HG02884 (cell line): ENCODE data around the gene TTC8.
"Not testable (repeated sequence)": the region's sequence is repeated elsewhere in the genome, so short reads cannot be mapped to it uniquely, and the experiment has no call there.

Experiments
- ATAC-seq: cut with Tn5 transposase; IDR thresholded peaks from one replicate; pipeline ENCODE4 v1.9.1; 2021; ENCODE audit warnings: mild to moderate bottlenecking, moderate library complexity; ENCODE audit not compliant: unreplicated experiment

TTC8 gene

GRCh38 chr14:88823968-88824313 lies 510 bp upstream of the TTC8 start:
- ATAC-seq = peak; percentile 10

- no peak for ATAC-seq
Observed at GRCh38 chr14:88825078-88825458, 617 bp downstream of the TTC8 start.

GRCh38 chr14:88825503-88825902 lies 1.1 kb downstream of the TTC8 start:
- no peak for ATAC-seq

GRCh38 chr14:88829188-88829587 lies 4.7 kb downstream of the TTC8 start:
- ATAC-seq = no peak

GRCh38 chr14:88829685-88830302 lies 5.3 kb downstream of the TTC8 start:
- no peak for ATAC-seq

- ATAC-seq = no peak
Observed at GRCh38 chr14:88831284-88831683, 6.8 kb downstream of the TTC8 start.

- ATAC-seq = no peak
Observed at GRCh38 chr14:88834883-88835431, 10.5 kb downstream of the TTC8 start.

GRCh38 chr14:88835661-88836060 lies 11.2 kb downstream of the TTC8 start:
- ATAC-seq = no peak

- no peak for ATAC-seq
Observed at GRCh38 chr14:88837495-88837894, 13.0 kb downstream of the TTC8 start.

GRCh38 chr14:88838015-88838414 lies 13.6 kb downstream of the TTC8 start:
- ATAC-seq = no peak

- no peak for ATAC-seq
Observed at GRCh38 chr14:88840926-88841325, 16.5 kb downstream of the TTC8 start.

GRCh38 chr14:88841741-88842140 lies 17.3 kb downstream of the TTC8 start:
- no peak for ATAC-seq

GRCh38 chr14:88842414-88842813 lies 18.0 kb downstream of the TTC8 start:
- no peak for ATAC-seq

- no peak for ATAC-seq
Observed at GRCh38 chr14:88844980-88845491, 20.6 kb downstream of the TTC8 start.

GRCh38 chr14:88848571-88848970 lies 24.1 kb downstream of the TTC8 start:
- no peak for ATAC-seq

GRCh38 chr14:88849716-88850115 lies 25.3 kb downstream of the TTC8 start:
- no peak for ATAC-seq

GRCh38 chr14:88851587-88851986 lies 27.1 kb downstream of the TTC8 start:
- ATAC-seq = no peak

GRCh38 chr14:88852632-88853031 lies 28.2 kb downstream of the TTC8 start:
- ATAC-seq = no peak

GRCh38 chr14:88853129-88853528 lies 28.7 kb downstream of the TTC8 start:
- no peak for ATAC-seq

GRCh38 chr14:88856786-88857366 lies 32.4 kb downstream of the TTC8 start:
- ATAC-seq = no peak

- not testable (repeated sequence) for ATAC-seq
Observed at GRCh38 chr14:88857861-88858260, 33.4 kb downstream of the TTC8 start.

- not testable (repeated sequence) for ATAC-seq
Observed at GRCh38 chr14:88859118-88859517, 34.7 kb downstream of the TTC8 start.

- no peak for ATAC-seq
Observed at GRCh38 chr14:88863167-88863566, 38.7 kb downstream of the TTC8 start.
